SJCRH30 (cell line): Measurements from ENCODE around the gene ANKRD52. TPM values are rescaled to one million over a fixed set of nuclear protein-coding genes. Genes with fewer than 3 reads are reported as not detected.

ENCODE experiments used
- DNase-seq, 2 experiments: peaks; one replicate each; pipeline ENCODE4 v3.0.0-alpha.2; 2015 to 2020
- H3K27ac ChIP-seq: fragments of 250-450 bp; sonication (Bioruptor Pico); 2 replicates; pipeline ENCODE4 v1.5.1; 2020; ENCODE audit warnings: mild to moderate bottlenecking, moderate library complexity
- H3K27me3 ChIP-seq: fragments of 250-450 bp; sonication (Bioruptor Pico); 2 replicates; pipeline ENCODE4 v1.5.1; 2020; ENCODE audit warnings: mild to moderate bottlenecking, moderate library complexity
- H3K36me3 ChIP-seq: fragments of 250-450 bp; sonication (Bioruptor Pico); 2 replicates; pipeline ENCODE4 v1.5.1; 2020; ENCODE audit warnings: mild to moderate bottlenecking, moderate library complexity
- H3K4me1 ChIP-seq: fragments of 250-450 bp; sonication (Bioruptor Pico); 2 replicates; pipeline ENCODE4 v1.5.1; 2020; ENCODE audit warnings: mild to moderate bottlenecking, moderate library complexity
- H3K4me3 ChIP-seq: fragments of 250-450 bp; sonication (Bioruptor Pico); 2 replicates; pipeline ENCODE4 v1.5.1; 2020; ENCODE audit warnings: mild to moderate bottlenecking, moderate library complexity
- H3K9me3 ChIP-seq: fragments of 250-450 bp; sonication (Bioruptor Pico); replicated peaks from 2 replicates; pipeline ENCODE4 v1.5.1; 2020; ENCODE audit warnings: mild to moderate bottlenecking, moderate library complexity
- total RNA-seq: library from RNA; depleted of rRNA; stranded (reverse); fragments of >200 nt; shearing (Covaris generic); gene quantifications from 2 replicates; pipeline ENCODE4 v1.2.3, GENCODE V29; 2014; rRNA removed

Gene ANKRD52
- 12.0 and 12.5 TPM in 2 replicates for total RNA-seq

DNA sequence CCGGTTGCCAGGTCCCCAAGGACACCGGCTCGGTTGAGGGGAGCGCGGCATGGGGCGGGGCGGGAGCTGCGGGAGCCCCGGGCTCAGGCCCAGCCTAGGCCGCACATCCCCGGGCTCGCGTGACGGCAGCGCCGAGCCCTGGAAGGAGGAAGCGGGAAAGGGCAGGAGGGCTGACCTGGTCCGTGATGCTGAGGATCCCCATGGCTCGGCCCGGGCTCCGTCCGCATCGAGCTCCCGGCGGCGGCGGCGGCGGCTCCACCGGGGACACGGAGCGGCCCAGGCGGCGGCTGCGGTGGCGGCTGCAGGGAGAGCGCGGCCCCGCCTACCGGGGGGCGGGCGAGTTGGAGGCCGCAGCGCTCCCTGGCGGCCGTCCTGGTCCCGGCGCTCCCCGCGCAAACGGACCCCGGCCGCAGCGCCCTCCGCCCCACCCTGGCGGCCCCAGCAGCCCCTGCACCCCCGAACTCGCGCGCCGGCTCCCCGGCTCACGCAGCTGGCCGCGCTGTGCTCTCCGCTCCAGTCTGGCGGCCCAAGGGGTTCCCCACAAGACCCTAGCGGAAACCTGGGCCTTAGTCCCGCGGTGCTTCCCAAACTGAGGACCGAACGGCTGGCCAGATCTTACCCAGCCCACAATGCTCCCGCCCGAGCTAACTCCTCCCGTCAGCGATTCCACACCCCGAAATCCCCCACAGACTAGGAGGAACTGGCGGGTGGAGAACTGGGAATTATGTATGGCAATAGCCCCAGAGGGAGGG lies at the start of gene ANKRD52:
ANKRD52 (minus strand) TSS at position 317 of the 752 bp plus-strand sequence; CDS start at position 202, 115 bp downstream.
- peak within 1 kb of the TSS; percentile 87 for H3K4me3 ChIP-seq
- peak; percentile 78 to 84 for DNase-seq
- peaks cover 15% of the 10 kb centered on the region; the same call in 1 of the 2 replicates for H3K4me1 ChIP-seq
- peak within 1 kb of the TSS; percentile 72 for H3K27ac ChIP-seq
- peaks cover 13% of the 10 kb centered on the region for H3K36me3 ChIP-seq
- no peaks in the 10 kb centered on the region for H3K27me3 ChIP-seq
- H3K9me3 ChIP-seq, result no peaks in the 10 kb centered on the region

DNA sequence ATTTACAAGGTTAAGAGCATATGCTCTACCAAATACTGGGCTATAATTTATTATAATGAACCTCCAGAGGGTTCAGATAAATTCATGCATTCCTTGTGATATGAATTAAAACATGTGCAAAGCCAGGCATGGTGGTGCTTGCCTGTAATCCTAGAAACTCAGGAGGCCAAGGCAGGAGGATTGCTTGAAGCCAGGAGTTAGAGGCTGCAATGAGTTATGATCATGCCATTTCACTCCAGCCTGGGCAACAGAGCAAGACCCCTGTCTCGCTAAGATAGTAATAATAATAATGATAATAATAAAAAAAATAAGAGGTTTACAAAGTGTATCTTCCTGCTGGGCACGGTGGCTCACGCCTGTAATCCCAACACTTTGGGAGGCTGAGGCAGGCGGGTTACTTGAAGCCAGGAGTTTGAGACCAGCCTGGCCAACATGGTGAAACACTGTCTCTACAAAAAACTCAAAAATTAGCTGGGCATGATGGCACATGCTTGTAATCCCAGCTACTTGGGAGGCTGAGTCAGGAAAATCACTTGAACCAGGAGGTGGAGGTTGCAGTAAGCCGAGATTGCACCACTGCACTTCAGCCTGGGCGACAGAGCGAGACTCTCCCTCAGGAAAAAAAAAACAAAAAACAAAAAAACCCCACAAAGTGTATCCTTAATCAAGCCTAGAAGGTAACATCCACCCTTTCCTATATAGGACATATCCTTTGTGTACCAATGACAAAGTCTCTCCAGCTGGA lies 49.2 kb upstream of the ANKRD52 start:
- H3K4me1 ChIP-seq, result no peaks in the 10 kb centered on the region
- no peak overlapping the region for H3K4me3 ChIP-seq
- peaks cover 45% of the 10 kb centered on the region for H3K36me3 ChIP-seq
- no peak overlapping the region for H3K27ac ChIP-seq
- no peaks in the 10 kb centered on the region for H3K27me3 ChIP-seq
- DNase-seq, result no peak
- no peaks in the 10 kb centered on the region for H3K9me3 ChIP-seq

DNA sequence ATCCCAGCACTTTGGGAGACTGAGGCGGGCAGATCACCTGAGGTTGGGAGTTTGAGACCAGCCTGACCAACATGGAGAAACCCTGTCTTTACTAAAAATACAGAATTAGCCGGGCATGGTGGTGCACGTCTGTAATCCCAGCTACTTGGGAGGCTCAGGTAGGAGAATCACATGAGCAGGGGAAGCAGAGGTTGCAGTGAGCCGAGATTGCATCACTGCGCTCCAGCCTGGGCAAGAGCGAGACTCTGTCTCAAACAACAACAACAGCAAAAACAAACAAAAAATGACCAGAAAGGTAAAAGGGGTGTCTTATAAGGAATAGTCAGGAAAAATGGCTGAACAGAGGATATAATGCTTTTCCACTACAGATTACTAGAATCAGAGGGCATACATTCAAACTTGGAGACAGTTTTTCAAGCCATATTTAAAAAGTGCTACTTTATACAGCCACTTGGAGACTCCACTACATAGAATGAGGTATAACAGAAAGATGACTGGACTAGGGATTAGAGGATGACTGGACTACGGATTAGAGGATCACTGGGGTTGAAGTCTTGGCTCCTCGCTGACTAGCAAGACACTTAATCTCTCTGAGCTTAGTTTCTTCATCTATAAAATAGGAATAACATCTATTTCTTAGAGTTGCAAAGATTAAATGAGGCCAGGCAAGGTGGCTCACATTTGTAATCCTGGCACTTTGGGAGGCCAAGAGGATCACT lies 46.8 kb upstream of the ANKRD52 start:
- Histone ChIP-seq H3K36me3 (peaks cover 27% of the 10 kb centered on the region), H3K4me1 (peaks cover 8% of the 10 kb centered on the region; the same call in 1 of the 2 replicates), H3K27me3 (no peaks in the 10 kb centered on the region), H3K9me3 (no peaks in the 10 kb centered on the region), H3K27ac (no peak overlapping the region), H3K4me3 (no peak overlapping the region)
- no peak for DNase-seq

DNA sequence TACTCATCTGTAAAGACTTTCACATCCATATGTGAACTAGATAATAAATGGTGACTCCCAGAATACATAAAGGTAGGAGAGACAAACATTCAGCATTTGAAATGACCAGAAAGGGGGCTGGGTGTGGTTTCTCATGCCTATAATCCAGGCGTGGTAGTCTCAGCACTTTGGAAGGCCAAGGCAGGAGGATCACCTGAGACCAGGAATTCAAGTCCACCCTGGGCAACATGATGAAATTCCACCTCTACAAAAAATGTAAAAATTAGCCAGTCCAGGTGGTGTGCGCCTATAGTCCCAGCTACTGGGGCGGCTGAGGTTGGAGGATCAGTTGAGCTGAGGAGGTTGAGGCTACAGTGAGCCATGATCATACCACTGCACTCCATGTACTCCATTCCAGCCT lies 46.1 kb upstream of the ANKRD52 start:
- H3K4me1 ChIP-seq, result peaks cover 8% of the 10 kb centered on the region; the same call in 1 of the 2 replicates
- H3K9me3 ChIP-seq, result no peaks in the 10 kb centered on the region
- H3K4me3 ChIP-seq, result no peak overlapping the region
- no peak for DNase-seq
- no peak overlapping the region for H3K27ac ChIP-seq
- H3K27me3 ChIP-seq, result no peaks in the 10 kb centered on the region
- peaks cover 22% of the 10 kb centered on the region for H3K36me3 ChIP-seq

DNA sequence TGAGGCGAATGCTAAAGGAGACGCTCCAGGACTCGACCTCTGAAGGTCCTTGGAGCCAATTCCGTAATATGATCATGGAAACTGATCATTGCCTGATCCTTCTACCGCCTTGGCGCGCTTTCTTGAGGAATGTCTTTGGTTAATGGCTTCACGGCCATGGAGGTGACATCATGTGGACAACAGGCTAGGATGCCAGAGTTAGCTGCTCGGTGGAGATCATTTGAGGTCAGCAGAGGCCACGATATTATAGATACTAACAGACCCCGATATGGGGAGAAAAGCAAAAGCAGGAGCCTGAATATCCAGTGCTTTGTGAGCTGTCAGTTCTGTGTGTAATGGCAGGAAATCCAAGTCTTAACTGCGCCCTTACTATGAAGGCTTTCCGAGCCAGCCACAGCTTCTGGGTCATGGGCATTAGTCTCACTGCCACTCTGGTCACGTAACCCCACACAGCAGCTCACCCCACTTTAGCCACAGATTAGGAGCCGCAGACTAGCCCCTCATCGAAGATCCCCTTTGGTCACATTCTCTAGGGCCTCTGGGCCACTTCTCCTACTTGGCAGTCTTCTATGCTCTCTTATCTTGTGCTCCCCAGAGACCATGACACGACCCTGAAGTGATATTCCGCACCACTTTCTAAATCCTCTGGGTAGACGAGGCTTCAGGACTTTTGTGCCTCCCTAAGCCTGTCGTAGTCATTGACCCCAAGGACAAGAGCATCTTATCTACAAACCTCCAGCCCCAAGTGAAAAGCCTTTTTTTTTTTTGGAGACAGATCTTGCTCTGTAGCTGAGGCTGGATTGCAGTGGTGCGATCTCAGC lies 42.7 kb upstream of the ANKRD52 start:
- Histone ChIP-seq H3K36me3 (peaks cover 22% of the 10 kb centered on the region; the same call in 1 of the 2 replicates), H3K4me3 (peak overlapping the region; percentile 85), H3K27ac (peak overlapping the region; percentile 84), H3K27me3 (no peaks in the 10 kb centered on the region), H3K4me1 (peaks cover 10% of the 10 kb centered on the region; the same call in 1 of the 2 replicates), H3K9me3 (no peaks in the 10 kb centered on the region)
- DNase-seq, result peak in 1 of 2 experiments; percentile 29

DNA sequence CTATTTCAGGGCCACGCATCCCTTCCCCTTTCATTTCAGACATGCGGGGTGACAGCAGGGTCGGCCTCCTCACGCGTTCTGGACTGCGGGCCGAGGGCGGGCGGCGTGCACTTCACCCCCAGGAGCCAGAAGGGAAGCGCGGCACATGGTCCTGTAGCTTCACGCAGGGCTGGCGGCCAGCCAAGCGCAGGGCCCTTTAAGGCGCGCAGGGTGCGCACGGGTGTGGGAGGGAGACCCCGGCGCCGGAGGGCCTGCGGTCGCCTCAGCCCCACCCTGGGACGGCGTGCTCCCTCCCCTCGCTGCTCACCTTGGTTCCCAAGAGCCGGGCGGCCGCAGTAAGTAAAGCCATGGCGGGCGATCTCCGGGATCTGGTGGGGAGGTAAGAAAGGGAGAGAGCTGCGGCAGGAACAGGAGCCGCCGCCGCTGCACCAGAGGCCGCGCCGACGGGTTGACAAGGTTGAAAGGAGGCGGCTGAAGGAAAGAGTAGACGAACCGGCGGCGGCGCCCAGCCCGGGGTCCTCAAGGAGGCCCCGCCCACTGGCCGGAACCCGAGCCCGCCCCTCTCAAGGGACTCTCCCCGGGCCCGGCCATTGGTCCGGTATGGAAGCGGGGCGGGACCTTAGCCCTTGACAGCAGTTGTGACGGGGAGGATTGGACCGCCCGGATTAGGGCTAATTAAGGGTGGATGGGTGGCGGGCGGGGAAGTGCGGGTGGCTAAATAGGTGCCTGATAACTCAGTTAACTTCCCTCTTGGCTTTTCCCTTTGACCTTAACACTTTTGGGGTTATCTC lies 41.9 kb upstream of the ANKRD52 start, which contains the start of gene CS:
CS (minus strand) TSS at position 478 of the 791 bp plus-strand sequence; CDS start at position 349, 129 bp downstream.
- peak within 1 kb of the TSS; percentile 85 for H3K4me3 ChIP-seq
- DNase-seq, result peak; percentile 99
- peak within 1 kb of the TSS; percentile 84 for H3K27ac ChIP-seq
- peaks cover 21% of the 10 kb centered on the region; the same call in 1 of the 2 replicates for H3K36me3 ChIP-seq
- H3K9me3 ChIP-seq, result no peaks in the 10 kb centered on the region
- H3K27me3 ChIP-seq, result no peaks in the 10 kb centered on the region
- peaks cover 10% of the 10 kb centered on the region; the same call in 1 of the 2 replicates for H3K4me1 ChIP-seq

DNA sequence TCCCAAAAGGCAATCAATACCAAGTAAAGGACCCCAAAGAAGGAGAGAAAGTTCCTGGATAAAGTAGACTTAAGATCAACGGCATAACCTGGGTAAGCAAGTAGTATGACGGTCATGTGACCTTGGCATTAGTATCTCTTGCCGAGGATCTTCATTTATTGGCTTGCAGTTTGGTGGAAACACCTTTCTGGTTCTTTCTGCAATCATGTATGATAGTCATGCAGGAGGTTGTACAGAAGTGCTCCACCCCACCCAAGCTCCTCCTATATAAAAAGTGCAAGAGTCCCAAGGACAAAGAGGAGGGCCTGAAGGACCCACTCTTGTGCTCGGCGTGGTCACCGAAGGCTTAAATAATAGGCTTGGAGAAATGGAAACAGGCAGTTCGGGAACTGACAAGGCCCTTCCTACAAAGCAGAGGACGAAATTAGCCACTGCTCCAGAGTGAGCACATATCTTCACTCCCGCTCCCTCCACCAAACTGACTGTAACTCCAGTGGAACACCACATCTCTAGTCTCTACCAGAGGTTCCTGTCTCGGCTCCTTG lies 41.2 kb upstream of the ANKRD52 start:
- Histone ChIP-seq H3K36me3 (peaks cover 22% of the 10 kb centered on the region; the same call in 1 of the 2 replicates), H3K27ac (peak overlapping the region; percentile 84), H3K4me1 (peaks cover 10% of the 10 kb centered on the region; the same call in 1 of the 2 replicates), H3K9me3 (no peaks in the 10 kb centered on the region), H3K4me3 (peak overlapping the region; percentile 85), H3K27me3 (no peaks in the 10 kb centered on the region)
- no peak for DNase-seq

DNA sequence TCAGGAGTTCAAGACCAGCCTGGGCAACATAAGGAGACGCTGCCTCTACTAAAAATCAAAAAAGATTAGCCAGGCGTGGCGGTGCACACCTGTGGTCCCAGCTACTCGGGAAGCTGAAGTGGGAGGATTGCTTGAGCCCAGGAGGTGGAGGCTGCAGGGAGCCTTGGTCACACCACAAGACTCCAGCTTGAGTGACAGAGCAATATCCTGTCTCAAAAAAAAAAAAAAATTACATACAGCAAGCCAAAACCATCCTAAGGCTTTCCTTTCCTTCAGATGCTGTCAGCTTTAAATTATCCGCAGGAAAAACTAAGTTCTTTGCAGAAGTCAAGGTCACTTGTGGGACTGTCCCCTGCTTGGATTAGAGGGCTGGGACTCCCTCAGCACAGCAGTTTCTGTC lies 40.6 kb upstream of the ANKRD52 start:
- peaks cover 25% of the 10 kb centered on the region; the same call in 1 of the 2 replicates for H3K36me3 ChIP-seq
- no peaks in the 10 kb centered on the region for H3K27me3 ChIP-seq
- peak overlapping the region; percentile 85 for H3K4me3 ChIP-seq
- H3K9me3 ChIP-seq, result no peaks in the 10 kb centered on the region
- H3K27ac ChIP-seq, result no peak overlapping the region
- DNase-seq, result no peak
- H3K4me1 ChIP-seq, result peaks cover 10% of the 10 kb centered on the region; the same call in 1 of the 2 replicates

DNA sequence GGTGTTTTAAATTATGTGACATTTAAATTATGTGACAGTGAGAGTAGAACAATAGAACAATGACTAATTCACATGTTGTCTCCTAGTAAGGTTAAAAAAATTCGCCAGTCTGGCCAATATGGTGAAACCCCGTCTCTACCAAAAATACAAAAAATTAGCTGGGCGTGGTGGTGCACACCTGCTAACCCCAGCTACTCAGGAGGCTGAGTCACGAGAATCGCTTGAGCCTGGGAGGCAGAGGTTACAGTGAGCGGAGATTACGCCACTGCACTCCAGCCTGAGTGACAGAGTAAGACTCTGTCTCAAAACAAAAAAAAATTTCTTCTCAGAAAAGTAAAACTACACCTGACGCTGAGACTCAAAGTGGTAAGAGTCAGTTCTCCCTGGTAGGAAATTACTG lies 39.2 kb upstream of the ANKRD52 start:
- no peak overlapping the region for H3K27ac ChIP-seq
- no peaks in the 10 kb centered on the region for H3K9me3 ChIP-seq
- H3K36me3 ChIP-seq, result peaks cover 30% of the 10 kb centered on the region; the same call in 1 of the 2 replicates
- no peaks in the 10 kb centered on the region for H3K27me3 ChIP-seq
- no peak for DNase-seq
- H3K4me3 ChIP-seq, result no peak overlapping the region
- H3K4me1 ChIP-seq, result peaks cover 10% of the 10 kb centered on the region; the same call in 1 of the 2 replicates

DNA sequence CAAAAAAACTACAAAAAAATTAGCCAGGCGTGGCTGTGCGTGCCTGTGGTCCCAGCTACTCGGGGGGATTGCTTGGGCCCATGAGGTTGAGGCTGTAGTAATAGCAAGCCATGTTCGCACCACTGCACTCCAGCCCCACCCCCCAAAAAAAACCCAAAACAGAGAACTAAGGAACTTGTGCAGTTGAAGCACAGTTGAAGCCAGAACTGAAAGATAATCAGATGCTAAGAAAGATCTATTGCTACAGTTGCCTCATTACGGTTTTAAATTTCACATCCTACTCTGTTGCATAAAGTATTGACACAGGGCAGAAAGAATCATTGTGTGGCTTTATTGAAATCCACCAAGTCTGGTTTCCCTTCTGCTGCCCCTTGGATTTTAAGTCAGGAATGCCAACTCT lies 38.1 kb upstream of the ANKRD52 start:
- no peak overlapping the region for H3K4me3 ChIP-seq
- H3K4me1 ChIP-seq, result 0 out of 2 replicates have a peak, but pooled peaks cover 6% of the 10 kb centered on the region
- H3K27ac ChIP-seq, result no peak overlapping the region
- H3K27me3 ChIP-seq, result no peaks in the 10 kb centered on the region
- no peaks in the 10 kb centered on the region for H3K9me3 ChIP-seq
- DNase-seq, result no peak
- H3K36me3 ChIP-seq, result peaks cover 37% of the 10 kb centered on the region

DNA sequence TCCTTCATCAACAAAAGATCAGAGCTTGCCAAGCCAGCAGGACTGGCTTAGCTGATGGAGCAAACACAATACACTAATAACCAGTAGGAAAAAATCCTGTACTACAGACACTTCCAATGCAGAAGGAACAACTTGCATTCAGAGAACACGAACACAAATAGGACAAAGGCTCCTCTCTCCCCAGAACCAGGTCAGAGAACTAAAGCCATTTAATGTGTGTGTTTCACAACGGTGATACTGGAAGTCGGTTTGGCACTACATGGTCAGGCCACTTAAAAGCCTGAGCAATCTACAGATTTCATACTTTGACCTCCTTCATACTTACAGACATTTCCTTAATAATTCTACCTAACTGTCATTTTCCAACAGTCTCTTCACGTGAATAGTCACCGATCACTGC lies 35.6 kb upstream of the ANKRD52 start:
- DNase-seq, result no peak
- no peak overlapping the region for H3K27ac ChIP-seq
- 0 out of 2 replicates have a peak, but pooled peaks cover 2% of the 10 kb centered on the region for H3K4me1 ChIP-seq
- H3K27me3 ChIP-seq, result no peaks in the 10 kb centered on the region
- H3K4me3 ChIP-seq, result no peak overlapping the region
- H3K36me3 ChIP-seq, result peaks cover 58% of the 10 kb centered on the region
- no peaks in the 10 kb centered on the region for H3K9me3 ChIP-seq

DNA sequence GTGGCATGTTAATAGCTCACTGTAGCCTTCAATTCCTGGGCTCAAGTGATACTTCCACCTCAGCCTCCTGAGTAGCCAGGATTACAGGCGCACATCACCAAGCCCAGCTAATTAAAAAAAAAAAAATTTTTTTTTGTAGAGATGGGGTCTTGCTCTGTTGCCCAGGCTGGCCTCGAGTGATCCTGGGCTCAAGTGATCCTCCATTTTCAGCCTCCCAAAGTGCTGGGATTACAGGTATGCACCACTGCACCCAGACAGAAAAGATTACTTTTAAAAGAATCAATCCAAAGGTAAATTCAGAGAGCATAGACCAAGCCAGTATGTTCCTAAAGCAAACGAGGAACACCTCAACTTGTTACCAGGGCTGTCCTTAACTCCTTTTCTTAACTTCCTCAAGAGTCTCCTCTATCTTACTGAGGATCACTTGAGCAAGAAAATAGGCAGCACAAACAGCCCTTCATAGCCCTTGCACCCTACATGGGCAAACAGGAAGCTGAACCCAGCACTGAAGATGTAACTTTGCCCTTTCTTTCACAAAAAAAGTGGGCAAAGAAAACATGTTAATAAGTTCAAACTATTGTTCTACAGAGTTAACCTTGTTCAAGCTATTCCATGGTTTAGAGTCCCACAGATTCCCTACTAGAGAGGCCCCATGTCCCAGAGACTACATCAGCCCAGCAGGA lies 30.7 kb upstream of the ANKRD52 start:
- no peak for DNase-seq
- Histone ChIP-seq H3K4me3 (no peak overlapping the region), H3K27ac (no peak overlapping the region), H3K27me3 (no peaks in the 10 kb centered on the region), H3K36me3 (peaks cover 65% of the 10 kb centered on the region), H3K4me1 (no peaks in the 10 kb centered on the region), H3K9me3 (no peaks in the 10 kb centered on the region)
